ENCODE data around the gene KIF26A.

DNA sequence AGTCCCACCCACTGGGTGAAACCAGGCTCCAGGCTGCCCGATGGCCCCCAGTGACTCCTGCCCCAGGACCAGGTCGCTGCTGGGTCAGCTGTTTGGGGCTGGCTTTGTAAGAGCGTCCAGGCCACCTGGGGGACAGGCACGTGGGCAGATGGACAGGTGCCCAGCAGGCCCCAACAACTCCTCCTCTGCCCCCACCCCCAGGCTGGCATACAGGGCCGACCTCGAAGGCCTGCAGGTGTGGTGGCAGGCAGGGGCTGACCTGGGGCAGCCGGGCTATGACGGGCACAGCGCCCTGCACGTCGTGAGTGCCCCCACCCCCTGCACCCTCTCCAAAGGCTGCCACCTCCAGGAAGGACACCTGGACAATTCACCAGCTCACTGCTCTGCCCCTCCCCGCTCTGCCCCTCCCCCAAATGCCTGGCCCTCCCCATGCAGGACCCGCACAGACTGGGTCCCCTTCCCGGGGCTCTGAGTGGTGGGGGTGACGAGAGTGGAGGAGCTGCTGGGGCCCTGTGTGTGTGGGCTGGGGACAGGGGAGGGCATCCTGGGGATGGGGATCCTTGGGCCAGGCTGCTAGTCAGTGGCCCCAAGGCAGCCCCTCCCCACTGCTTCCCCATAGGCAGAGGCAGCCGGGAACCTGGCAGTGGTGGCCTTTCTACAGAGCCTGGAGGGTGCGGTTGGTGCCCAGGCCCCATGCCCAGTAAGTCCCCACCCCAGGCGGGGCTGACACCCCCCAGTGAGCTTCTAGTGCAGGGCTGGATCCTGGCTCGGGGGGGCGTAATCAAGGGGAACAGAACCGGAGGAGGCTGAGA, 26.9 kb upstream of the KIF26A start:
- TF ChIP-seq POLR2A (IDR thresholded peaks at IDR 0.05) = no peak
- TF ChIP-seq, protein P1, sequence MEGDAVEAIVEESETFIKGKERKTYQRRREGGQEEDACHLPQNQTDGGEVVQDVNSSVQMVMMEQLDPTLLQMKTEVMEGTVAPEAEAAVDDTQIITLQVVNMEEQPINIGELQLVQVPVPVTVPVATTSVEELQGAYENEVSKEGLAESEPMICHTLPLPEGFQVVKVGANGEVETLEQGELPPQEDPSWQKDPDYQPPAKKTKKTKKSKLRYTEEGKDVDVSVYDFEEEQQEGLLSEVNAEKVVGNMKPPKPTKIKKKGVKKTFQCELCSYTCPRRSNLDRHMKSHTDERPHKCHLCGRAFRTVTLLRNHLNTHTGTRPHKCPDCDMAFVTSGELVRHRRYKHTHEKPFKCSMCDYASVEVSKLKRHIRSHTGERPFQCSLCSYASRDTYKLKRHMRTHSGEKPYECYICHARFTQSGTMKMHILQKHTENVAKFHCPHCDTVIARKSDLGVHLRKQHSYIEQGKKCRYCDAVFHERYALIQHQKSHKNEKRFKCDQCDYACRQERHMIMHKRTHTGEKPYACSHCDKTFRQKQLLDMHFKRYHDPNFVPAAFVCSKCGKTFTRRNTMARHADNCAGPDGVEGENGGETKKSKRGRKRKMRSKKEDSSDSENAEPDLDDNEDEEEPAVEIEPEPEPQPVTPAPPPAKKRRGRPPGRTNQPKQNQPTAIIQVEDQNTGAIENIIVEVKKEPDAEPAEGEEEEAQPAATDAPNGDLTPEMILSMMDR (IDR thresholded peaks at IDR 0.05 in 4 of 5, conservative IDR thresholded peaks at IDR 0.05 in 1 of 5) = no peak
